Liver (tissue), 9 donors: ENCODE measurements around the gene CSNK2A3. TPM values are rescaled to one million over a fixed set of nuclear protein-coding genes. Genes with fewer than 3 reads are reported as not detected.

Experiments used
- DNase-seq: peaks from one replicate; pipeline ENCODE4 v3.0.0-alpha.2; 2017; ENCODE audit warnings: low spot score
- H3K27ac ChIP-seq, 2 donors: one replicate each; pipeline ENCODE4 v1.7.0; 2013; ENCODE audit warnings: inconsistent platforms in 2 of 2, low read length in 2 of 2, control low read depth in 1 of 2, low read depth in 1 of 2, mild to moderate bottlenecking in 1 of 2
- H3K27me3 ChIP-seq, 4 donors: one replicate each; pipeline versions ENCODE4 v1.6.1 to v1.7.0; 2013; ENCODE audit warnings: low read length in 3 of 4, inconsistent platforms in 1 of 4, mild to moderate bottlenecking in 1 of 4, moderate library complexity in 1 of 4; ENCODE audit not compliant: control insufficient read depth in 4 of 4, insufficient read depth in 4 of 4
- H3K36me3 ChIP-seq, 4 donors: one replicate each; pipeline versions ENCODE4 v1.6.1 to v1.7.0; 2013; ENCODE audit warnings: low read length in 3 of 4, mild to moderate bottlenecking in 3 of 4, low read depth in 1 of 4, moderate library complexity in 1 of 4; ENCODE audit not compliant: control insufficient read depth in 4 of 4, insufficient read depth in 3 of 4
- H3K4me1 ChIP-seq, 4 donors: one replicate each; pipeline versions ENCODE4 v1.6.1 to v1.7.0; 2013; ENCODE audit warnings: low read length in 3 of 4, mild to moderate bottlenecking in 3 of 4, moderate library complexity in 1 of 4; ENCODE audit not compliant: control insufficient read depth in 4 of 4, insufficient read depth in 4 of 4
- H3K4me3 ChIP-seq, 3 donors: one replicate each; pipeline versions ENCODE4 v1.6.1 to v1.7.0; 2013; ENCODE audit warnings: low read length in 3 of 3, control low read depth in 1 of 3, low read depth in 1 of 3, mild to moderate bottlenecking in 1 of 3
- H3K9ac ChIP-seq, 2 donors: one replicate each; pipeline ENCODE4 v1.7.0; 2013; ENCODE audit warnings: low read length in 2 of 2, mild to moderate bottlenecking in 2 of 2, moderate library complexity in 2 of 2, control low read depth in 1 of 2, low read depth in 1 of 2
- H3K9me3 ChIP-seq, 4 donors: one replicate each; pipeline versions ENCODE4 v1.6.1 to v1.7.0; 2013; ENCODE audit warnings: low read length in 3 of 4; ENCODE audit not compliant: control insufficient read depth in 4 of 4
- CTCF ChIP-seq: fragments of 150-350 bp; IDR thresholded peaks from 2 replicates; pipeline ENCODE4 v1.5.1; 2017; ENCODE audit warnings: improper control_type of control experiment, low read depth, low read length; ENCODE audit not compliant: missing input control
- EGR1 ChIP-seq, 2 donors: IDR thresholded peaks; 2 replicates each; pipeline ENCODE4 v1.6.1; 2016 to 2018; ENCODE audit warnings: antibody characterized with exemption in 2 of 2, low read depth in 2 of 2
- FOXA1 ChIP-seq: IDR thresholded peaks from 2 replicates; pipeline ENCODE4 v1.6.1; 2016; ENCODE audit warnings: antibody characterized with exemption
- GABPA ChIP-seq, 2 donors: IDR thresholded peaks in 1 of 2; conservative IDR thresholded peaks in 1 of 2; 2 replicates each; pipeline ENCODE4 v1.6.1; 2016; ENCODE audit warnings: antibody characterized with exemption in 2 of 2, mild to moderate bottlenecking in 1 of 2, moderate library complexity in 1 of 2
- HNF4G ChIP-seq: IDR thresholded peaks from 2 replicates; pipeline ENCODE4 v1.6.1; 2016; ENCODE audit warnings: antibody characterized with exemption
- RAD21 ChIP-seq, 2 donors: IDR thresholded peaks; 2 replicates each; pipeline ENCODE4 v1.6.1; 2016; ENCODE audit warnings: antibody characterized with exemption in 2 of 2, mild to moderate bottlenecking in 2 of 2
- REST ChIP-seq: IDR thresholded peaks from 2 replicates; pipeline ENCODE4 v1.6.1; 2016; ENCODE audit warnings: antibody characterized with exemption, mild to moderate bottlenecking
- RXRA ChIP-seq, 2 donors: IDR thresholded peaks; 2 replicates each; pipeline ENCODE4 v1.6.1; 2017 to 2018; ENCODE audit warnings: antibody characterized with exemption in 2 of 2, mild to moderate bottlenecking in 1 of 2
- TAF1 ChIP-seq: conservative IDR thresholded peaks from 2 replicates; pipeline ENCODE4 v1.6.1; 2016; ENCODE audit warnings: antibody characterized with exemption, mild to moderate bottlenecking
- YY1 ChIP-seq: IDR thresholded peaks from 2 replicates; pipeline ENCODE4 v1.6.1; 2016; ENCODE audit warnings: antibody characterized with exemption, mild to moderate bottlenecking
- ZBTB33 ChIP-seq: IDR thresholded peaks from 2 replicates; pipeline ENCODE4 v1.6.1; 2016; ENCODE audit warnings: antibody characterized with exemption
- WGBS: extraction: QIAGEN DNeasy Blood & Tissue Kit; methylation state at CpG from one replicate; pipeline ENCODE4 v1.1.7; 2013; 5-methylcytosine and 5-hydroxymethylcytosine counted together
- polyA plus RNA-seq, 2 donors: library from polyadenylated mRNA; stranded (reverse) in 1 of 2; unstranded in 1 of 2; fragments of 200-250 nt in 1 of 2; fragments of >200 nt in 1 of 2; fragmentation: Nextera tagmentation in 1 of 2; extraction: Ambion mirVana in 1 of 2; gene quantifications; one replicate each; pipeline versions ENCODE4 v1.2.1 to v1.2.3, GENCODE V29; 2013 to 2015
- total RNA-seq, 2 donors: library from RNA; depleted of rRNA; stranded (reverse); fragments of >200 nt; gene quantifications; one replicate each; pipeline ENCODE4 v1.2.3, GENCODE V29; 2014
- TF ChIP-seq, protein P1 (sequence below): IDR thresholded peaks from 2 replicates; pipeline ENCODE4 v1.6.1; 2016; ENCODE audit warnings: antibody characterized with exemption
- donor health status: healthy.
- donor health status: healthy.
- donor health status: healthy.
- donor health status: healthy.
- donor health status: healthy.

Gene CSNK2A3
- total and polyA plus RNA-seq, 4 donors, result 0.51 to 0.92 (median 0.59) TPM; not detected in 1

DNA sequence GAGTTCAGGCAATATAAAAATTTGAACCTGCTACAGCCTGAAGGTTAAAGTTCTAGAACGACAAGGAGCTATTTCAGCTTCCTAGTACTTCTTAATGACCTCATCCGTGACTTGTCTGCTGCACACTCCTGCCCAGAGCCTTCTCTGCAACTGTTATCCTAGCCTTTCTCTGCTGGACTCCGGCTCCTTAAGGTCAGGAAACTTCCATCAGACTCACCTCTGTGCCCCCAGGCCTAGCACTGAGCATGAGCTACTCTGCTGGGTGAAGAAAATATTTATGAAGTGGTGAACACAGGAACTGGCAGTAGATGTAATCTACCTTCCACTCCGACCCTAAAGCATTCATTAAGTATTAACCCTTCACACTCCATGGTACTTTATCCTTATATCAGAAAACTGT is 18.4 kb downstream of the CSNK2A3 start:
- 81% methylated on average over 4 of the region's 4 CpGs for WGBS
- peaks cover 0 to 68% (median 27%) of the 10 kb centered on the region in 4 donors for H3K36me3 ChIP-seq
- no peaks in the 10 kb centered on the region for H3K9me3 ChIP-seq

GRCh38 chr11:11332141-11332710 is 20.8 kb downstream of the CSNK2A3 start:
- no peak for DNase-seq
- peaks cover 0 to 82% (median 36%) of the 10 kb centered on the region in 4 donors for H3K36me3 ChIP-seq
- H3K27me3 ChIP-seq, result no peaks in the 10 kb centered on the region
- H3K9ac ChIP-seq, result no peak overlapping the region
- no peaks in the 10 kb centered on the region for H3K9me3 ChIP-seq
- TF ChIP-seq YY1 (no peak), HNF4G (no peak), RXRA (IDR thresholded peaks at IDR 0.05) (no peak), TAF1 (no peak), EGR1 (IDR thresholded peaks at IDR 0.05; ENCODE audit: low read depth in 2 of 2) (no peak), ZBTB33 (no peak), GABPA (IDR thresholded peaks at IDR 0.05 in 1 of 2, conservative IDR thresholded peaks at IDR 0.05 in 1 of 2) (no peak), RAD21 (IDR thresholded peaks at IDR 0.05) (no peak), FOXA1 (no peak)
- H3K4me1 ChIP-seq, result no peaks in the 10 kb centered on the region
- 96% methylated on average over 5 of the region's 5 CpGs for WGBS
- no peak overlapping the region for H3K4me3 ChIP-seq
- no peak overlapping the region for H3K27ac ChIP-seq

More for the DNA sequence above, 18.4 kb downstream of the CSNK2A3 start:
- Histone ChIP-seq H3K4me1 (no peaks in the 10 kb centered on the region), H3K4me3 (no peak overlapping the region), H3K27ac (no peak overlapping the region), H3K9ac (no peak overlapping the region), H3K27me3 (no peaks in the 10 kb centered on the region)
- no peak for DNase-seq
- TF ChIP-seq, protein P1, sequence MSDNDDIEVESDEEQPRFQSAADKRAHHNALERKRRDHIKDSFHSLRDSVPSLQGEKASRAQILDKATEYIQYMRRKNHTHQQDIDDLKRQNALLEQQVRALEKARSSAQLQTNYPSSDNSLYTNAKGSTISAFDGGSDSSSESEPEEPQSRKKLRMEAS, result no peak
- no peak for TF ChIP-seq REST
- no peak for TF ChIP-seq FOXA1
- no peak for TF ChIP-seq CTCF
- TF ChIP-seq YY1, result no peak
- TF ChIP-seq RXRA (IDR thresholded peaks at IDR 0.05), result no peak
